ENCODE measurements around the gene ARHGEF33. TPM values are rescaled to one million over a fixed set of nuclear protein-coding genes. Genes with fewer than 3 reads are reported as not detected.

Gene ARHGEF33
- polyA plus RNA-seq, 1 of the 3 experiments (the other 2 are of a cell fraction): 0.25 TPM

DNA sequence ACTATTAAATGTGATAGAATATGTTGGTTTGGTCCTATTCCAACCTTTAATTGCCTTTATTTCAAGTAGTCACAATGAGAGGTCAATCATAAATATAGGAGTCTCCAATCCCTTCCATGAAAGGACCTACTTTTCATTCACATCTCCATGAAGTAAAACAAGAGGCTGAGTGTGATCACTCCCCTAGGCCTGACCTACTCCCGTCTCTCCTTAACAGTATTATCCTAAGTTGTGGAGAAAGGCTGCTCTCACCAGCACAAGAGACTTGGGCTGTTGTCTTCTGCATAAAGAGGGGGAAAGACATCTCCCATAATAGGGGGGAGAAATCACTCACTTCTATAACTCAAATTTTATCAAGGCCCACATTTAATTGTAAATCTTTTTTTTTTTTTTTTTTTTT lies 125.7 kb downstream of the ARHGEF33 start:
- H3K27ac ChIP-seq (ENCODE audit: low read depth in 2 of 2, low read length in 1 of 2): no peak overlapping the region
- peaks cover 56 to 65% of the 10 kb centered on the region in 2 experiments for H3K36me3 ChIP-seq (replicated peaks in 1 of 2; ENCODE audit: control insufficient read depth in 1 of 2, insufficient read depth in 2 of 2, low read length in 1 of 2)
- H2AFZ ChIP-seq (ENCODE audit: low read depth): no peak overlapping the region
- peaks cover 6% of the 10 kb centered on the region for H3F3A ChIP-seq (replicated peaks; ENCODE audit: insufficient read depth)
- POLR2A ChIA-PET: no interaction called here
- H3K4me3 ChIP-seq (ENCODE audit: low read depth in 2 of 2, low read length in 1 of 2): no peak overlapping the region
- H3K9me3 ChIP-seq: no peaks in the 10 kb centered on the region
- no peak overlapping the region for H3K4me2 ChIP-seq
- DNase-seq: no peak
- no peak overlapping the region for H3K9ac ChIP-seq
- H3K27me3 ChIP-seq (ENCODE audit: insufficient read depth): no peaks in the 10 kb centered on the region
- no peaks in the 10 kb centered on the region; a peak in 2 of 4 replicates for H3K4me1 ChIP-seq (ENCODE audit: control insufficient read depth in 1 of 2, insufficient read depth in 2 of 2, low read depth in 1 of 2, low read length in 1 of 2)
- H3K79me2 ChIP-seq (ENCODE audit: insufficient read depth): 0 out of 2 replicates have a peak, but pooled peaks cover 3% of the 10 kb centered on the region
- TF ChIP-seq ELF1 (IDR thresholded peaks at IDR 0.05): no peak
- TF ChIP-seq RAD21 (IDR thresholded peaks at IDR 0.05; ENCODE audit: low read length): no peak
- TF ChIP-seq NFIC (IDR thresholded peaks at IDR 0.05; ENCODE audit: borderline replicate concordance): no peak
- TF ChIP-seq SMC3 (IDR thresholded peaks at IDR 0.05; ENCODE audit: low read depth, low read length): no peak
- TF ChIP-seq MXI1 (IDR thresholded peaks at IDR 0.05; ENCODE audit: low read depth, low read length): no peak
- TF ChIP-seq RXRA (IDR thresholded peaks at IDR 0.05; ENCODE audit: borderline replicate concordance, low read depth): no peak
- TF ChIP-seq FOXM1 (IDR thresholded peaks at IDR 0.05; ENCODE audit: low read depth): no peak
- TF ChIP-seq MEF2A (IDR thresholded peaks at IDR 0.05; ENCODE audit: borderline replicate concordance, low read depth): no peak
- TF ChIP-seq, protein P1, sequence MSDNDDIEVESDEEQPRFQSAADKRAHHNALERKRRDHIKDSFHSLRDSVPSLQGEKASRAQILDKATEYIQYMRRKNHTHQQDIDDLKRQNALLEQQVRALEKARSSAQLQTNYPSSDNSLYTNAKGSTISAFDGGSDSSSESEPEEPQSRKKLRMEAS (IDR thresholded peaks at IDR 0.05; ENCODE audit: low read depth): no peak
- TF ChIP-seq, protein P2, sequence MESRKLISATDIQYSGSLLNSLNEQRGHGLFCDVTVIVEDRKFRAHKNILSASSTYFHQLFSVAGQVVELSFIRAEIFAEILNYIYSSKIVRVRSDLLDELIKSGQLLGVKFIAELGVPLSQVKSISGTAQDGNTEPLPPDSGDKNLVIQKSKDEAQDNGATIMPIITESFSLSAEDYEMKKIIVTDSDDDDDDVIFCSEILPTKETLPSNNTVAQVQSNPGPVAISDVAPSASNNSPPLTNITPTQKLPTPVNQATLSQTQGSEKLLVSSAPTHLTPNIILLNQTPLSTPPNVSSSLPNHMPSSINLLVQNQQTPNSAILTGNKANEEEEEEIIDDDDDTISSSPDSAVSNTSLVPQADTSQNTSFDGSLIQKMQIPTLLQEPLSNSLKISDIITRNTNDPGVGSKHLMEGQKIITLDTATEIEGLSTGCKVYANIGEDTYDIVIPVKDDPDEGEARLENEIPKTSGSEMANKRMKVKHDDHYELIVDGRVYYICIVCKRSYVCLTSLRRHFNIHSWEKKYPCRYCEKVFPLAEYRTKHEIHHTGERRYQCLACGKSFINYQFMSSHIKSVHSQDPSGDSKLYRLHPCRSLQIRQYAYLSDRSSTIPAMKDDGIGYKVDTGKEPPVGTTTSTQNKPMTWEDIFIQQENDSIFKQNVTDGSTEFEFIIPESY (IDR thresholded peaks at IDR 0.05; ENCODE audit: borderline replicate concordance, low read depth): no peak
- no peak for TF ChIP-seq FOSL2 (IDR thresholded peaks at IDR 0.05; ENCODE audit: borderline replicate concordance, low read depth)
- no peak for TF ChIP-seq GABPA (IDR thresholded peaks at IDR 0.05; ENCODE audit: low read depth)
- no peak for TF ChIP-seq RCOR1 (IDR thresholded peaks at IDR 0.05; ENCODE audit: low read length)
- no peak for TF ChIP-seq NRF1 (IDR thresholded peaks at IDR 0.05; ENCODE audit: low read depth, low read length)
- TF ChIP-seq YY1 (IDR thresholded peaks at IDR 0.05; ENCODE audit: low read depth): no peak
- no peak for TF ChIP-seq JUND (IDR thresholded peaks at IDR 0.05)
- TF ChIP-seq, protein P3, sequence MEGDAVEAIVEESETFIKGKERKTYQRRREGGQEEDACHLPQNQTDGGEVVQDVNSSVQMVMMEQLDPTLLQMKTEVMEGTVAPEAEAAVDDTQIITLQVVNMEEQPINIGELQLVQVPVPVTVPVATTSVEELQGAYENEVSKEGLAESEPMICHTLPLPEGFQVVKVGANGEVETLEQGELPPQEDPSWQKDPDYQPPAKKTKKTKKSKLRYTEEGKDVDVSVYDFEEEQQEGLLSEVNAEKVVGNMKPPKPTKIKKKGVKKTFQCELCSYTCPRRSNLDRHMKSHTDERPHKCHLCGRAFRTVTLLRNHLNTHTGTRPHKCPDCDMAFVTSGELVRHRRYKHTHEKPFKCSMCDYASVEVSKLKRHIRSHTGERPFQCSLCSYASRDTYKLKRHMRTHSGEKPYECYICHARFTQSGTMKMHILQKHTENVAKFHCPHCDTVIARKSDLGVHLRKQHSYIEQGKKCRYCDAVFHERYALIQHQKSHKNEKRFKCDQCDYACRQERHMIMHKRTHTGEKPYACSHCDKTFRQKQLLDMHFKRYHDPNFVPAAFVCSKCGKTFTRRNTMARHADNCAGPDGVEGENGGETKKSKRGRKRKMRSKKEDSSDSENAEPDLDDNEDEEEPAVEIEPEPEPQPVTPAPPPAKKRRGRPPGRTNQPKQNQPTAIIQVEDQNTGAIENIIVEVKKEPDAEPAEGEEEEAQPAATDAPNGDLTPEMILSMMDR (IDR thresholded peaks at IDR 0.05): no peak
- no peak for TF ChIP-seq GATA2 (CRISPR knock-in tag; IDR thresholded peaks at IDR 0.05)
- no peak for TF ChIP-seq EP300 (IDR thresholded peaks at IDR 0.05; ENCODE audit: borderline replicate concordance in 1 of 2, low read depth in 1 of 2, low read length in 1 of 2)
- CTCF ChIA-PET: no interaction called here
- 100% methylated on average over 1 of the region's 1 CpG for WGBS (ENCODE audit: low lambda C conversion rate)
- no peaks in the 10 kb centered on the region for H4K20me1 ChIP-seq (ENCODE audit: insufficient read depth)
- H3K9me2 ChIP-seq: no peaks in the 10 kb centered on the region

Data from SK-N-SH (cell line).